Measurements from ENCODE around the gene CDK5. TPM values are rescaled to one million over a fixed set of nuclear protein-coding genes. Genes with fewer than 3 reads are reported as not detected.

CDK5 gene
- total and polyA plus RNA-seq, 3 experiments from 2014 or later: 14.3 to 23.2 (median 20.5) TPM

DNA sequence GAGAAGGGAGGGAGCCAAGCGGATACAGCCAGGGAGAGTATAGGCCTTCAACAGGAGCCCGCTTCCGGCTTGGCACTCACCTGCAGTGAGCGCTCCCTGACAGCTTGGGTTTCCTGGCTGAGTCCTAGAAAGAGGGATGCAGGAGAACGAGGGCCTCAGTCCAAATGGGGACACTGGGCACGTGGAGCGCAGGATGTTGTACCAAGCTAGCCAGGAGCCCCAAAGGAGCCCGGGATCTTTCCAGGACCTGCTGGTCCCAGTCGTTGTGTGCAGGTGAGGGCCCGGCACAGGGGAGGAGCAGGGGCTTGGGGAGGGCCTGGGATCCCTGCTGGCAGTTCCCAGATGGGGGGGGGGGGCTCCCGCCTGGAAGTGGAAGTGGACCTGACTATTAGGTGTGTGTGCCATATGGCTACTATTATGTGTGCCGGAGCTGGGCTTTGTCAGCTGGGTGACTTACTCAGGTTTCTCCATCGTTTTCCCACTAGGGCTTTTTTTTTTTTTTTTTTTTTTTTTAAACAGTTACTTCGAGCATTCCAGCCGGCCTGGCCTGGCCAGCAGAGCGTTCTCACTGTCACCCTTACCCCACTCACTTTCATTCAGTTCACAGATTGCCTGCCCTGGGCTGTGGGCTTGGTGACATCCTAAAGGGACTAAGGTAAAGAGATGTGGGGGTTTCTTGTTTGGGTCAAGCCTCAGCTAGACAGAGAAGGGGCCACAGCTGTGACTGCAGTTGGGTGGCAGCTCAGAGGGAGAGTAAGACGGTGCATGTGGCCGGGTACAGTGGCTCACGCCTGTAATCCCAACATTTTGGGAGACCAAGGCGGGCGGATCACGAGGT, 32.4 kb upstream of the CDK5 start:
- Histone ChIP-seq H3K9me3 (ENCODE audit: low read length) (no peaks in the 10 kb centered on the region), H3K4me3 (ENCODE audit: low read length) (no peak overlapping the region), H3K27ac (ENCODE audit: low read depth, low read length) (no peak overlapping the region), H3K4me1 (ENCODE audit: insufficient read depth, low read length) (peaks cover 29% of the 10 kb centered on the region), H3K27me3 (ENCODE audit: insufficient read depth, low read length, poor library complexity, severe bottlenecking) (no peaks in the 10 kb centered on the region), H3K36me3 (ENCODE audit: insufficient read depth, low read length) (no peaks in the 10 kb centered on the region)
- H3K36me3 Mint-ChIP-seq: peaks cover 0 to 4% (median 0%) of the 10 kb centered on the region in 3 donors
- H3K27me3 Mint-ChIP-seq: peaks cover 0 to 10% of the 10 kb centered on the region in 2 donors
- no peak for DNase-seq
- no peaks in the 10 kb centered on the region for H3K9me3 Mint-ChIP-seq
- ChIA-PET CTCF (interaction anchor here (1.1 to 4.8 kb wide), 4 partner anchors 9 to 127 kb away, joined by 3 to 25 read pairs (median 4); partner anchors contain the start of gene FASTK), POLR2A (interaction anchor here (0.6 kb wide), 1 partner anchor 628 kb away, joined by 6 read pairs; no protein-coding TSS in a partner anchor)
- peak overlapping the region in 1 of 7 donors; percentile 36 for H3K4me3 Mint-ChIP-seq
- peaks cover 17 to 26% (median 22%) of the 10 kb centered on the region in 3 donors for H3K4me1 Mint-ChIP-seq
- no peak overlapping the region for H3K27ac Mint-ChIP-seq

DNA sequence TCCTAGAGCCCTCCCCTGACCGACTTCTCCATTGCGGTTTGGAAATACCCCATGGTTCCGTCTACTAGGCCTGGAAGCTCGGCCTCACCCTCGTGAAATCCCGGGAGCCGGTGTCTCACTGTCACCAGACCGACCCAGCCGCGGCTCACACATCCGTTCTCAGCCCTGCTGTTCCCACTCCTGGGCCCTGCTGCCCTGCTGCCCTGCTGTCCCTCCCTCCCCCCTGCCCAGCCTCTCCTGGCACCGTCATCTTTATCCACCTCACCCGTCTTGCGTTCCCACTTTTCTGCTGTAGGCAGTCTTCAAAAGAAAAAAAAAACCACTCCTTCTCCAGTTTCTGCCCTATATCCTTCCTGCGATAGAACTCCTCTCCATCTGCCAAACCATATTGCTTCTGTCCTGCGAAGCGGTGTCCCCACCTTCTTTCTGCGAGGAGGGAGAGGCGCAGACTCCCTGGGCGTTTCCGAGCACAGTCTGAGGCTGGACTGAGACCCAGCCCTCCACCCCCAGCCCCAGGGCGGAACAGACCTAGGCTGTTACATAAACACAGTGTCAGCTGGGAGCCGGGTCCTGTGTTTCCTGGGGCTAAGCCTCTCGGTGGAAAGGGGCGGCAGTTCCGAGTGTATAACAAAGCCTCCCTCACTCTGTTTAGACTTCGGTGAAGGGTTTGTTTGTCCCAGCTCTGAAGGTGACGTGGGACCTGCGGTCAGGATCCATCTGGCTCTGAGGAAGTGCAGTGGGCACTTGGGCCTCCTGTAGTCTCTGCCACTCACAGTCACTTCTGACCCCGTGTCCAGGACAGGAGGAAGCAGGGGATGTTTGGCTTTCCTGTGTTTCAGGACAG, 31.4 kb upstream of the CDK5 start:
- H3K27ac ChIP-seq (ENCODE audit: low read depth, low read length): no peak overlapping the region
- no peak overlapping the region for H3K4me3 ChIP-seq (ENCODE audit: low read length)
- no peaks in the 10 kb centered on the region for H3K36me3 ChIP-seq (ENCODE audit: insufficient read depth, low read length)
- Mint-ChIP-seq H3K4me3 (peak overlapping the region; percentile 15 to 80 (median 60)), H3K36me3 (peaks cover 0 to 4% (median 0%) of the 10 kb centered on the region in 3 donors), H3K27me3 (peaks cover 0 to 14% of the 10 kb centered on the region in 2 donors), H3K9me3 (no peaks in the 10 kb centered on the region), H3K4me1 (peaks cover 25 to 35% (median 26%) of the 10 kb centered on the region in 3 donors), H3K27ac (peak overlapping the region in 5 of 8 donors; percentile 2 to 88 (median 31))
- ChIA-PET POLR2A (no interaction called here), CTCF (interaction anchor here (0.9 to 4.8 kb wide), 4 partner anchors 22 to 126 kb away, joined by 3 to 25 read pairs (median 4); no protein-coding TSS in a partner anchor)
- H3K4me1 ChIP-seq (ENCODE audit: insufficient read depth, low read length): peaks cover 33% of the 10 kb centered on the region
- no peaks in the 10 kb centered on the region for H3K9me3 ChIP-seq (ENCODE audit: low read length)
- no peak for DNase-seq
- no peaks in the 10 kb centered on the region for H3K27me3 ChIP-seq (ENCODE audit: insufficient read depth, low read length, poor library complexity, severe bottlenecking)

DNA sequence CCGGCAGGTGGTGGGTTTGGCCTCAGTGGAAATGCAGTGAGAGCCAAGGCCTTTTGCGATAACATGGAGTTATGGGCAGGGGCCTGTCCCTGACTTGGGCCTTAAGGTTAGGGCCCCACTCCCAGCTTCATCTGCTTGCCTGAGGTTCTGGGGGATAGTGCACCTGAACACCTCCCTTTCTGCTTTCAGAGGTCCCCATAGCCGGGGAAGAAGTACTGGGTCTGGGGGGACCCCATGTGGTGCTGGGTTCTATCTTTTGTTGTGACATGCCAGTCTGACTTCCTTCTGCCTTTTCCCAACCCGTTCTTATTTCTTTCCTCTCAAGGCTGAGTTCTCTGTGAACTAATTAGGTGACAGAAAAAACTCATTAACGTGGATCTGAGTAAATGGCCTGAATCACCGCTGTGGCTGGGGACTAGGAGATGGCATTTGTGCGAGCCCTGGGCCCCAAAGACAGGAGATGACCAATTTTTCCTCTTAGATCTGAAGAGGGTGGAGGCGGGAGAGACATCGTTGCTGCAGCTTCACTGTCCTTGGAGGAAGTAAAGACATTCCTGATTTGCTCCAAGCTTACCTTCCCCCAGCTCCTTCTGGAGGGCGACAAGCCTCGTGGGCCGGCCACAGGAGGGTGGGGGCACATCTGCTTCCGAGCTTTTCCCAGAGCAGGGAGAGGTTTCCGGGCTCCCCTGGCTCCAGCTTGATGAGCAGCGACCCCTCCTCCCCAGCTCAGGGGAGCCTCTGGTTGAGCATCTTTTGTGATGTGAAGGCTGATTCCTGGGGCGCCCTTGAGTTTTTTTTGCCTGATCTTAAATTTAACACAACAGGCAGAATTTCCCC, 30.5 kb upstream of the CDK5 start:
- H3K36me3 Mint-ChIP-seq: peaks cover 0 to 4% (median 0%) of the 10 kb centered on the region in 3 donors
- no peaks in the 10 kb centered on the region for H3K9me3 Mint-ChIP-seq
- H3K27ac ChIP-seq (ENCODE audit: low read depth, low read length): peak overlapping the region; percentile 70
- peaks cover 37% of the 10 kb centered on the region for H3K4me1 ChIP-seq (ENCODE audit: insufficient read depth, low read length)
- H3K36me3 ChIP-seq (ENCODE audit: insufficient read depth, low read length): no peaks in the 10 kb centered on the region
- peak overlapping the region; percentile 65 for H3K4me3 ChIP-seq (ENCODE audit: low read length)
- no peaks in the 10 kb centered on the region for H3K9me3 ChIP-seq (ENCODE audit: low read length)
- DNase-seq: no peak
- peak overlapping the region; percentile 65 to 94 (median 71) for H3K4me3 Mint-ChIP-seq
- peaks cover 29 to 42% (median 30%) of the 10 kb centered on the region in 3 donors for H3K4me1 Mint-ChIP-seq
- CTCF ChIA-PET: interaction anchor here (0.9 to 4.8 kb wide), 4 partner anchors 12 to 74 kb away, joined by 3 to 25 read pairs (median 4); no protein-coding TSS in a partner anchor
- POLR2A ChIA-PET: no interaction called here
- no peaks in the 10 kb centered on the region for H3K27me3 ChIP-seq (ENCODE audit: insufficient read depth, low read length, poor library complexity, severe bottlenecking)
- peak overlapping the region in 7 of 8 donors; percentile 21 to 74 (median 54) for H3K27ac Mint-ChIP-seq
- peaks cover 0 to 14% of the 10 kb centered on the region in 2 donors for H3K27me3 Mint-ChIP-seq

DNA sequence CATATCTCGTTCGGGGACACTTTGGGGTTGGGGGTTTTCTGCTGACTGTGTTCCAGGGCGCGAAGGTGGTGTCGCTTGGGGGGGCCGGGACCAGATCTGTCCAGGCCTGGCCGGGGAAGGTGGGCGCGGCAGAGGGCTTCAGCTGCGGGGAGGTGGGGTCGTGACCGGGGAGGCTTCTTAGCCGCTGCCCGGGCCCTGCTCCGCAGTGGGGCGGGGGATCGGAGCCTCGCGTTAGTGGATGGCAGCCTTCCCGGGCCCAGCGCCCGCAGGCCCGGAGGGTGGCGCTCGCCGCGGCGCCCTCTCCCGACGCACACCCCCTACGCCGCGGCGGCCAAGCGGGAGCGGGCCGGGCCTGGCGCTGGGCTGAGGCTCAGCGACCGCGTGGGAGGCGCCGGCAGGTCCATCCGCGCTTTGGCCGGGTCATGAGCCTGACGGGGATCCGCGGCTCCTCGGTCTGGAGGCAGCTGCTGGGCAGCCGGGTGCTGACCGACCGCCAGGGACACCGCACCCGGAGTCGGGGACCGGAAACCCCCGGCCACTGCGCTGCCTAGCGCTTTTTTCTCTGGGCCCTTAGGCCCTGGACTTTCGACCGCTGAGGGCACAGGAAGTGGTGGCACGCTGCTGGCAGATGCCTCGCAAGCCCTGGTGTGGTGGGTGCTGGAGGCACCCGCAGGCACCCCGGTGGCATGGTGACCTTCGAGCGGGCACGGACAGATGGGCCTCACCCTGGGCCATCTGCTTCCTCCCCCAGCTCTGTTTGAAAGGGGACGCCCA, 29.7 kb upstream of the CDK5 start:
- no peaks in the 10 kb centered on the region for H3K9me3 ChIP-seq (ENCODE audit: low read length)
- Mint-ChIP-seq H3K4me1 (peaks cover 34 to 49% (median 35%) of the 10 kb centered on the region in 3 donors), H3K4me3 (peak overlapping the region; percentile 87 to 94 (median 90)), H3K27me3 (peaks cover 0 to 14% of the 10 kb centered on the region in 2 donors), H3K27ac (peak overlapping the region in 7 of 8 donors; percentile 59 to 91 (median 86)), H3K36me3 (peaks cover 0 to 8% (median 0%) of the 10 kb centered on the region in 3 donors), H3K9me3 (no peaks in the 10 kb centered on the region)
- peak overlapping the region; percentile 65 for H3K4me3 ChIP-seq (ENCODE audit: low read length)
- no peaks in the 10 kb centered on the region for H3K27me3 ChIP-seq (ENCODE audit: insufficient read depth, low read length, poor library complexity, severe bottlenecking)
- H3K27ac ChIP-seq (ENCODE audit: low read depth, low read length): peak overlapping the region; percentile 70
- ChIA-PET CTCF (interaction anchor here (1.7 to 4.8 kb wide), 2 partner anchors 13 to 23 kb away, joined by 3 to 25 read pairs; no protein-coding TSS in a partner anchor), POLR2A (interaction anchor here (0.6 kb wide), 1 partner anchor 33 kb away, joined by 3 read pairs; no protein-coding TSS in a partner anchor)
- peaks cover 41% of the 10 kb centered on the region for H3K4me1 ChIP-seq (ENCODE audit: insufficient read depth, low read length)
- DNase-seq: peak in 3 of 5 donors; percentile 10 to 36 (median 28)
- H3K36me3 ChIP-seq (ENCODE audit: insufficient read depth, low read length): no peaks in the 10 kb centered on the region

DNA sequence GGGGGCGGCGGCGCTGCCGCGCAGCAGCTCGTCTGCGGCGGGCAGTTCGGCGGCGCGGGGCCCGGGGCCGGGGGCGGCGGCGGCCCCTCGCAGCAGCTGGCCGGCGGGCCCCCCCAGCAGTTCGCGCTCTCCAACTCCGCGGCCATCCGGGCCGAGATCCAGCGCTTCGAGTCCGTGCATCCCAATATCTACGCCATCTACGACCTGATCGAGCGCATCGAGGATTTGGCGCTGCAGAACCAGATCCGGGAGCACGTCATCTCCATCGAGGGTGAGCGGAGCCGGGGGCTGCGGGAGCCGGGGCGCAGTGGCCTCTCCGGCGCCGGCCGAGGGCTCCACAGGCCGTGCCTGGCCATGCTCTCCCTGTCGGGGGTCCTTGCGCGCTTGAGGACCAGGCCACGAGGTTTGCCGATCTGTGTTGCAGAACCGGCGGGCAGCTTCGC, 29.1 kb upstream of the CDK5 start:
- Histone ChIP-seq H3K4me1 (ENCODE audit: insufficient read depth, low read length) (peaks cover 47% of the 10 kb centered on the region), H3K9me3 (ENCODE audit: low read length) (no peaks in the 10 kb centered on the region), H3K36me3 (ENCODE audit: insufficient read depth, low read length) (no peaks in the 10 kb centered on the region), H3K27ac (ENCODE audit: low read depth, low read length) (peak overlapping the region; percentile 70), H3K27me3 (ENCODE audit: insufficient read depth, low read length, poor library complexity, severe bottlenecking) (no peaks in the 10 kb centered on the region), H3K4me3 (ENCODE audit: low read length) (peak overlapping the region; percentile 65)
- ChIA-PET CTCF (interaction anchor here (1.7 to 4.8 kb wide), 2 partner anchors 14 to 24 kb away, joined by 3 to 25 read pairs; no protein-coding TSS in a partner anchor), POLR2A (interaction anchor here (0.6 kb wide), 1 partner anchor 32 kb away, joined by 3 read pairs; no protein-coding TSS in a partner anchor)
- H3K4me1 Mint-ChIP-seq: peaks cover 35 to 54% (median 36%) of the 10 kb centered on the region in 3 donors
- DNase-seq: peak in 3 of 5 donors; percentile 16 to 37 (median 19)
- peak overlapping the region; percentile 87 to 94 (median 90) for H3K4me3 Mint-ChIP-seq
- peak overlapping the region; percentile 59 to 93 (median 87) for H3K27ac Mint-ChIP-seq
- peaks cover 0 to 14% of the 10 kb centered on the region in 2 donors for H3K27me3 Mint-ChIP-seq
- H3K36me3 Mint-ChIP-seq: peaks cover 0 to 9% (median 0%) of the 10 kb centered on the region in 3 donors
- H3K9me3 Mint-ChIP-seq: no peaks in the 10 kb centered on the region

DNA sequence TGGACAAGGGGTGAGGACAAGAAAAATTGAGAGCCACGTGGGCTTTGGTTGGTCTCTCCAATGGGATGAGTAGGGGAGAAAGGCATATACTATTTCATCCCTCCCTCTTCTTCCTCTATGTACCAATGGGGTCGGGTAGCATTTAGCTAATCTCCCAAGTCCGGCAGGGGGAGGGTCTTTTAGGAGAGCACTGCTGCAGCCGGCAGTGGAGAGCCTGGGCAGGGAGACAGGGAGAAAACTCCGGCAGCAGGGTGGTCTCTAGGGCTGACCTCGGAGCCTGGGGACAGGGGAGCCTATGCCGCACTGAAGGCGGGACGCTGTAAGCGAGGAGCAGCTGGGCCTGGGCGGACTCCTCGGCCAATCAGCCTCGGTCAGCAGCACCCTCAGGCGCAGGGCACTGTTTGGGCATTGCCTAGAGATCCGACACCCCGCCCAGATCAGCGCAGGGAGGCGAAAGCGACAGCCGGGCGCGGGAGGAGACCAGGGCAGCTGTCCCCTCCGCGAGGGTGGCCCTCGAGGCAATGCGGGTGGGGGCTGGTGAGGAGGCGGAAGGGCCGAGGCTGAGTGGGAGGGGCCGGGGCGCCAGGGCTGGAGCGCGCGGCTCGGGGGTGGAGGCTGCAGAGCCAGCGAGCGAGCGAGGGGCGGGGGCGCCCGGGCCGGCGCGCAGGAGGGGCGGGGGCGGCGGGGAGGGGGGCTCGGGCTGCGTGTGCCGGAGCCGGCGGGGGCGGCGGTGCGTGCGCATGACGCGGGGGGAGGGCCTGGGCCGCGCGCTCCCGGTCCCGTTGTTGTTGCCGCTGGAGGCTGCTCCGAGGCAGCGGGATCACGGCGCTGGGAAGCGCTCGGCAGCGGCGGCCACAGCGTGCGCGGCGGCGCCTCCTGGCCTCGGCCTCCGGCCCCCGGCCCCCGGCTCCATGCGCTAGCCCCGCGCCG, 28.3 kb upstream of the CDK5 start, which contains the start of gene AGAP3:
AGAP3 (plus strand) TSS at position 785 of the 930 bp plus-strand sequence. CDS start 267 bp downstream, outside the sequence.
- Mint-ChIP-seq H3K27me3 (peaks cover 0 to 14% of the 10 kb centered on the region in 2 donors), H3K27ac (peak within 1 kb of the TSS; percentile 71 to 97 (median 91)), H3K36me3 (peaks cover 0 to 12% (median 0%) of the 10 kb centered on the region in 3 donors), H3K4me1 (peaks cover 35 to 59% (median 35%) of the 10 kb centered on the region in 3 donors), H3K9me3 (no peaks in the 10 kb centered on the region), H3K4me3 (peak within 1 kb of the TSS; percentile 87 to 94 (median 90))
- Histone ChIP-seq H3K27ac (ENCODE audit: low read depth, low read length) (peak within 1 kb of the TSS; percentile 74), H3K9me3 (ENCODE audit: low read length) (no peaks in the 10 kb centered on the region), H3K27me3 (ENCODE audit: insufficient read depth, low read length, poor library complexity, severe bottlenecking) (no peaks in the 10 kb centered on the region), H3K4me1 (ENCODE audit: insufficient read depth, low read length) (peaks cover 54% of the 10 kb centered on the region), H3K36me3 (ENCODE audit: insufficient read depth, low read length) (no peaks in the 10 kb centered on the region), H3K4me3 (ENCODE audit: low read length) (peak within 1 kb of the TSS; percentile 65)
- peak; percentile 48 to 73 (median 59) for DNase-seq
- ChIA-PET POLR2A (interaction anchor here (0.9 kb wide), 1 partner anchor 72 kb away, joined by 4 read pairs; no protein-coding TSS in a partner anchor), CTCF (interaction anchor here (1.4 to 4.8 kb wide), 4 partner anchors 15 to 26 kb away, joined by 3 to 25 read pairs (median 7); no protein-coding TSS in a partner anchor)
